GM12874 (cell line): ENCODE results near the gene ZCCHC7.

Source experiments
- CTCF ChIP-seq: IDR thresholded peaks from 2 replicates; pipeline ENCODE4 v1.5.1; 2011; ENCODE audit warnings: low read depth, mild to moderate bottlenecking, control low read depth, low read length, moderate library complexity; ENCODE audit not compliant: insufficient read depth

ZCCHC7 gene

GRCh38 chr9:37332578-37332977 lies 212.2 kb downstream of the ZCCHC7 start:
- no peak for TF ChIP-seq CTCF

- no peak for TF ChIP-seq CTCF
These were observed 212.9 kb downstream of the ZCCHC7 start for GRCh38 chr9:37333288-37333687.

- no peak for TF ChIP-seq CTCF
These were observed 214.9 kb downstream of the ZCCHC7 start for GRCh38 chr9:37335238-37335637.

GRCh38 chr9:37336150-37336549 lies 215.8 kb downstream of the ZCCHC7 start:
- no peak for TF ChIP-seq CTCF

- no peak for TF ChIP-seq CTCF
These were observed 217.0 kb downstream of the ZCCHC7 start for GRCh38 chr9:37337301-37337890.

GRCh38 chr9:37338218-37338617 lies 217.8 kb downstream of the ZCCHC7 start:
- TF ChIP-seq CTCF, result no peak

GRCh38 chr9:37339923-37340322 lies 219.5 kb downstream of the ZCCHC7 start:
- TF ChIP-seq CTCF, result no peak
